ENCODE results near the gene CLDN25. TPM values are rescaled to one million over a fixed set of nuclear protein-coding genes. Genes with fewer than 3 reads are reported as not detected.
A peak's percentile ranks its signal among the peaks of the same experiment; 100 is the strongest.

Gene CLDN25
- total and polyA plus RNA-seq, 2 experiments from 2014 or later, result not detected

DNA sequence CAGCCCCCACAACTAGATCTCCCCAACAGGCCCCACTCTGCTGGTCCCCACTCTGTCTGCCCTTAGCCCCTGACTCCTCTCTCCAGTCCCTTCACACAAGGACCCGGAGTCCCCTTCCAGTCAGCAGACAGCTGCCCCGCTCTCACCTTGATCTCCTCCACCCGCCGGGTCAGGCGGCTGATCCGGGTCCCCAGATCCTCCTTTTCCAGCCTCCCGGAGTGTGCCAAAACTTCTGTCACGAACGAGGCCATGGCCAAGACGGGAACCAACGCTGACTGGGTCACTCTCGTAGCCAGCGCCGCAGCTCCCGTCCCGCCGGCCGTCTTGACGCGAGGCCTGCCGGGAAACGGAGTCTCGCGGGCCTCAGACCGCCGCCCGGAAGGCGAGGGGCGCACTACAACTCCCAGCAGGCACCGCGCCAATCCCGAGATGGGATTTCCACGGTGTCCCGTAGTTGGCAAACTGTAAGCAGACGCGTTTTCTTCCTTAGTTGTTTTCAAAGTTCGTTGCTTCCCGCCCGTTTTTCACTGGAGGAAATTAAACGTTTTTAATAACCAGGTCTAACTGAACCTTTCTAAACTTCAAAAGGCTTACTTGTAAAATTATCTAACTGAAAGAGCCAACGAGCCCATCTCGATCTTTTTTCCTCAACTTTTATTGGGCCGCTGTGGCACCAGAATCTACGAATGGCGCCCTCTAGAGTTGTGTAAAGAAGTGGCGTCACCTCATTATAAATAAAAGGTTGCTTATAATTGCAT is 6.0 kb upstream of the CLDN25 start, which contains the start of gene ZW10:
Gene ZW10, minus strand, starts transcription at position 277 of the 758 bp plus-strand sequence. Its CDS starts 26 bp downstream, at position 251.
- H3K9me3 Mint-ChIP-seq, result no peaks in the 10 kb centered on the region
- peak; percentile 62 for TF ChIP-seq CREB1 (CRISPR knock-in tag; IDR thresholded peaks at IDR 0.05; ENCODE audit: low read depth)
- peak; percentile 83 for TF ChIP-seq POLR2AphosphoS5 (IDR thresholded peaks at IDR 0.05; ENCODE audit: low read depth)
- peak; percentile 94 for TF ChIP-seq ETS1 (IDR thresholded peaks at IDR 0.05)
- no peak for TF ChIP-seq NANOG (IDR thresholded peaks at IDR 0.05; ENCODE audit: borderline replicate concordance)
- TF ChIP-seq, protein P1, sequence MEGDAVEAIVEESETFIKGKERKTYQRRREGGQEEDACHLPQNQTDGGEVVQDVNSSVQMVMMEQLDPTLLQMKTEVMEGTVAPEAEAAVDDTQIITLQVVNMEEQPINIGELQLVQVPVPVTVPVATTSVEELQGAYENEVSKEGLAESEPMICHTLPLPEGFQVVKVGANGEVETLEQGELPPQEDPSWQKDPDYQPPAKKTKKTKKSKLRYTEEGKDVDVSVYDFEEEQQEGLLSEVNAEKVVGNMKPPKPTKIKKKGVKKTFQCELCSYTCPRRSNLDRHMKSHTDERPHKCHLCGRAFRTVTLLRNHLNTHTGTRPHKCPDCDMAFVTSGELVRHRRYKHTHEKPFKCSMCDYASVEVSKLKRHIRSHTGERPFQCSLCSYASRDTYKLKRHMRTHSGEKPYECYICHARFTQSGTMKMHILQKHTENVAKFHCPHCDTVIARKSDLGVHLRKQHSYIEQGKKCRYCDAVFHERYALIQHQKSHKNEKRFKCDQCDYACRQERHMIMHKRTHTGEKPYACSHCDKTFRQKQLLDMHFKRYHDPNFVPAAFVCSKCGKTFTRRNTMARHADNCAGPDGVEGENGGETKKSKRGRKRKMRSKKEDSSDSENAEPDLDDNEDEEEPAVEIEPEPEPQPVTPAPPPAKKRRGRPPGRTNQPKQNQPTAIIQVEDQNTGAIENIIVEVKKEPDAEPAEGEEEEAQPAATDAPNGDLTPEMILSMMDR (conservative IDR thresholded peaks at IDR 0.05; ENCODE audit: low read depth in 2 of 2), result peak; percentile 69 to 98
- Histone ChIP-seq H3K36me3 (ENCODE audit: insufficient read depth) (no peaks in the 10 kb centered on the region; the same call in 1 of the 2 replicates), H3K9me2 (ENCODE audit: insufficient read depth) (no peaks in the 10 kb centered on the region), H3F3A (replicated peaks; ENCODE audit: low read depth) (no peaks in the 10 kb centered on the region), H4K20me1 (replicated peaks; ENCODE audit: insufficient read depth) (0 out of 2 replicates have a peak, but pooled peaks cover 4% of the 10 kb centered on the region), H3K27me3 (ENCODE audit: insufficient read depth) (no peaks in the 10 kb centered on the region), H3K4me2 (peak within 1 kb of the TSS; percentile 84), H3K79me2 (replicated peaks; ENCODE audit: insufficient read depth) (peaks cover 20% of the 10 kb centered on the region), H2AFZ (peak within 1 kb of the TSS; percentile 75), H3K4me1 (ENCODE audit: insufficient read depth) (no peaks in the 10 kb centered on the region), H3K4me3 (peak within 1 kb of the TSS; percentile 76), H3K27ac (ENCODE audit: low read depth) (no peak within 1 kb of the TSS)
- H3K36me3 Mint-ChIP-seq (ENCODE audit: low read depth), result peaks cover 11% of the 10 kb centered on the region; the same call in 2 of the 3 replicates
- H3K27ac Mint-ChIP-seq, result peak within 1 kb of the TSS; percentile 98
- ATAC-seq (peak; percentile 99), DNase-seq (ENCODE audit: low spot score) (peak; percentile 97)
- peaks cover 2% of the 10 kb centered on the region; the same call in 1 of the 3 replicates for H3K4me1 Mint-ChIP-seq
- peaks cover 5% of the 10 kb centered on the region for H3K27me3 Mint-ChIP-seq (ENCODE audit: insufficient read depth, low read depth, poor library complexity)
- H3K4me3 Mint-ChIP-seq, result peak within 1 kb of the TSS; percentile 96

DNA sequence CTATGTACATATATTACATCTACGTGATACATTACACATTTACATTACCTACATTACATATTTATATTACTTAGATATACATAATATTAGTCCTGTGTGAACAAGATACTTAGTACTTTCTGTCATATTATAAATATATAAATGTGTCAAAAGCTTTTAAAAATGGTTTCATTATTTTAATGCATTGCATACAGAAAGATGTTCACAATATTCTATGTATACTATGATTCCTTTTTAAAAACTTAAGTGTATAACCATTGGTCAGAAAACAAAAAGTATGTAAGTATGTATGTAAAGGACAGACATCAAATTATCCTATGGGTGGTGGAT is 5.5 kb upstream of the CLDN25 start:
- no peaks in the 10 kb centered on the region for H3K9me3 Mint-ChIP-seq
- Histone ChIP-seq H3K4me2 (no peak overlapping the region), H3K27ac (ENCODE audit: low read depth) (no peak overlapping the region), H4K20me1 (replicated peaks; ENCODE audit: insufficient read depth) (no peaks in the 10 kb centered on the region), H3F3A (replicated peaks; ENCODE audit: low read depth) (no peaks in the 10 kb centered on the region), H3K36me3 (ENCODE audit: insufficient read depth) (no peaks in the 10 kb centered on the region; the same call in 1 of the 2 replicates), H3K79me2 (replicated peaks; ENCODE audit: insufficient read depth) (peaks cover 19% of the 10 kb centered on the region), H3K4me1 (ENCODE audit: insufficient read depth) (no peaks in the 10 kb centered on the region), H3K9me2 (ENCODE audit: insufficient read depth) (no peaks in the 10 kb centered on the region), H2AFZ (no peak overlapping the region), H3K4me3 (peak overlapping the region; percentile 76), H3K27me3 (ENCODE audit: insufficient read depth) (no peaks in the 10 kb centered on the region)
- no peak overlapping the region for H3K27ac Mint-ChIP-seq
- peaks cover 2% of the 10 kb centered on the region; the same call in 1 of the 3 replicates for H3K4me1 Mint-ChIP-seq
- DNase-seq (ENCODE audit: low spot score) (no peak), ATAC-seq (no peak)
- peaks cover 3% of the 10 kb centered on the region for H3K27me3 Mint-ChIP-seq (ENCODE audit: insufficient read depth, low read depth, poor library complexity)
- H3K36me3 Mint-ChIP-seq (ENCODE audit: low read depth), result peaks cover 6% of the 10 kb centered on the region; the same call in 1 of the 3 replicates
- H3K4me3 Mint-ChIP-seq, result peak overlapping the region; percentile 96
- no peak for TF ChIP-seq CREB1 (CRISPR knock-in tag; IDR thresholded peaks at IDR 0.05; ENCODE audit: low read depth)
- no peak for TF ChIP-seq EZH2 (IDR thresholded peaks at IDR 0.05; ENCODE audit: low read depth, unreplicated experiment)
- no peak for TF ChIP-seq NANOG (IDR thresholded peaks at IDR 0.05; ENCODE audit: borderline replicate concordance)
- TF ChIP-seq, protein P1 (conservative IDR thresholded peaks at IDR 0.05; ENCODE audit: low read depth in 2 of 2), result no peak
- TF ChIP-seq ETS1 (IDR thresholded peaks at IDR 0.05), result no peak
- TF ChIP-seq ZNF114 (CRISPR knock-in tag; IDR thresholded peaks at IDR 0.05), result no peak
- no peak for TF ChIP-seq ZNF331 (CRISPR knock-in tag; IDR thresholded peaks at IDR 0.05; ENCODE audit: low read depth)

Data from GM23338 (cell line).